Peyer's patch (tissue), 4 donors: Measurements from ENCODE around the gene CD164L2. TPM values are rescaled to one million over a fixed set of nuclear protein-coding genes. Genes with fewer than 3 reads are reported as not detected.

Experiments
- DNase-seq, 3 donors: peaks; one replicate each; pipeline ENCODE4 v3.0.0-alpha.2; 2017 to 2019
- H3K27ac ChIP-seq, 4 donors: fragments of 200-600 bp; sonication (generic); one replicate each; pipeline ENCODE4 v1.5.1; 2016 to 2019
- H3K27me3 ChIP-seq, 2 donors: fragments of 200-600 bp; sonication (generic); one replicate each; pipeline ENCODE4 v1.5.1; 2019
- H3K36me3 ChIP-seq, 3 donors: fragments of 200-600 bp; sonication (generic); one replicate each; pipeline ENCODE4 v1.5.1; 2016 to 2019
- H3K4me1 ChIP-seq, 4 donors: fragments of 200-600 bp; sonication (generic); one replicate each; pipeline ENCODE4 v1.5.1; 2016 to 2019
- H3K4me3 ChIP-seq, 4 donors: fragments of 200-600 bp; sonication (generic); 1 replicate in 3 of 4; 2 replicates in 1 of 4; pipeline ENCODE4 v1.5.1; 2016 to 2019; ENCODE audit warnings: mild to moderate bottlenecking in 1 of 4
- H3K9me3 ChIP-seq, 4 donors: fragments of 200-600 bp; sonication (generic); one replicate each; pipeline ENCODE4 v1.5.1; 2016 to 2019; ENCODE audit warnings: mild to moderate bottlenecking in 1 of 4
- POLR2A ChIP-seq, 2 donors: fragments of 450-650 bp; IDR thresholded peaks; one replicate each; pipeline ENCODE4 v1.5.1; 2017; ENCODE audit warnings: antibody characterized with exemption in 2 of 2, mild to moderate bottlenecking in 2 of 2, moderate library complexity in 2 of 2
- total RNA-seq, 4 donors: library from RNA; depleted of rRNA; stranded (reverse); fragments of >200 nt; gene quantifications; one replicate each; pipeline ENCODE4 v1.1.0, GENCODE V29; 2016
- TF ChIP-seq, protein P1 (sequence below), 6 experiments: fragments of 450-650 bp in 4 of 6; fragments of 200-600 bp in 2 of 6; sonication (generic) in 1 of 6; IDR thresholded peaks; one replicate each; pipeline ENCODE4 v1.5.1; 2017 to 2019; ENCODE audit warnings: antibody characterized with exemption in 6 of 6, mild to moderate bottlenecking in 3 of 6, moderate library complexity in 1 of 6

Gene CD164L2
- total RNA-seq, 4 donors from 2014 or later, result not detected

DNA sequence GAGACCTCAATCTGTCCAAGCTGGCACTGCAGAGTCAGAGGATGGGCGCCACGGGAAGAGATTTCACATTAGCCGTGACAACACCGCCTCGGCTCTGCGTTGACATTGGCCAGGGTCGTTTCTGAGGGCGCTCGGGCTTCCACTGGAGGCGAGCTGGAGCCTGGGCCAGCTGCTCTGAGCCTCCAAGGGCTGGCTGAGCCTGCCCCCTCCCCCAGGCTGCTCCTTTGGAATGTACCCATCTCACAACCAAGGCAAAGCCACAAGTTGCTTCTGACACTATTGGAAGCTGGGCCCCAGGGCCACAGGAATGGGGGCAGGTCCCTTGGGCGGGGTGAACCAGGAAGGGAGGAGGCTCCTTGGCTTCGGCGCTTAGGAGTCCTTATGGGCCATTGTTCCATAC lies 21.9 kb upstream of the CD164L2 start:
- H3K4me1 ChIP-seq, result peaks cover 3 to 30% (median 21%) of the 10 kb centered on the region in 4 donors

DNA sequence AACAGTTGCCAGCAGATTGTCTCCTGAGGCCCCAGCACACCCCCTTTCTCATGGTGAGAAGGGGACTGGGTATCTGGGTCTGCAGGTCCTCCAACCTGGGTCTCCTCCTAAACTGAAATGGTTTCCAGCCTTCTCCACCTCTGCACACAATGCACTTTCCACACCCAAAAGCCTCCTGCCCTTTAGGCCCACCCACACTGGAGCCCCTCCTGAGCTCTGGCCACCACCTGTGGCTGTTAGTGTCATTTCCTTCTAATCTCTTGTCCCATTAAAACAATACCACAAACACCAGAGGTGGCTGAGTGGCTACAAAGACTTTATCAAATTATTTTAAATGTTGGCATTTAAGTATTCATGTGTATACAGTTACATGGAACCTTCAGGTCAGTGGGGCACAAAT lies 20.8 kb upstream of the CD164L2 start:
- peaks cover 3 to 35% (median 21%) of the 10 kb centered on the region in 4 donors for H3K4me1 ChIP-seq
- no peaks in the 10 kb centered on the region for H3K9me3 ChIP-seq
- no peak overlapping the region for H3K4me3 ChIP-seq
- no peak for TF ChIP-seq POLR2A (IDR thresholded peaks at IDR 0.05)
- TF ChIP-seq, protein P1, sequence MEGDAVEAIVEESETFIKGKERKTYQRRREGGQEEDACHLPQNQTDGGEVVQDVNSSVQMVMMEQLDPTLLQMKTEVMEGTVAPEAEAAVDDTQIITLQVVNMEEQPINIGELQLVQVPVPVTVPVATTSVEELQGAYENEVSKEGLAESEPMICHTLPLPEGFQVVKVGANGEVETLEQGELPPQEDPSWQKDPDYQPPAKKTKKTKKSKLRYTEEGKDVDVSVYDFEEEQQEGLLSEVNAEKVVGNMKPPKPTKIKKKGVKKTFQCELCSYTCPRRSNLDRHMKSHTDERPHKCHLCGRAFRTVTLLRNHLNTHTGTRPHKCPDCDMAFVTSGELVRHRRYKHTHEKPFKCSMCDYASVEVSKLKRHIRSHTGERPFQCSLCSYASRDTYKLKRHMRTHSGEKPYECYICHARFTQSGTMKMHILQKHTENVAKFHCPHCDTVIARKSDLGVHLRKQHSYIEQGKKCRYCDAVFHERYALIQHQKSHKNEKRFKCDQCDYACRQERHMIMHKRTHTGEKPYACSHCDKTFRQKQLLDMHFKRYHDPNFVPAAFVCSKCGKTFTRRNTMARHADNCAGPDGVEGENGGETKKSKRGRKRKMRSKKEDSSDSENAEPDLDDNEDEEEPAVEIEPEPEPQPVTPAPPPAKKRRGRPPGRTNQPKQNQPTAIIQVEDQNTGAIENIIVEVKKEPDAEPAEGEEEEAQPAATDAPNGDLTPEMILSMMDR (IDR thresholded peaks at IDR 0.05), result no peak
- DNase-seq, result no peak
- no peaks in the 10 kb centered on the region for H3K27me3 ChIP-seq
- peak overlapping the region; percentile 54 to 86 (median 67) for H3K27ac ChIP-seq
- H3K36me3 ChIP-seq, result peaks cover 0 to 30% (median 0%) of the 10 kb centered on the region in 3 donors

More for the DNA sequence above, 21.9 kb upstream of the CD164L2 start:
- Histone ChIP-seq H3K9me3 (no peaks in the 10 kb centered on the region), H3K27ac (peak overlapping the region in 3 of 4 donors; percentile 20 to 86 (median 61)), H3K36me3 (peaks cover 0 to 42% (median 0%) of the 10 kb centered on the region in 3 donors), H3K27me3 (no peaks in the 10 kb centered on the region), H3K4me3 (no peak overlapping the region)
- peak in 1 of 3 donors; percentile 49 for DNase-seq
- TF ChIP-seq POLR2A (IDR thresholded peaks at IDR 0.05), result no peak
- TF ChIP-seq, protein P1 (IDR thresholded peaks at IDR 0.05), result no peak

DNA sequence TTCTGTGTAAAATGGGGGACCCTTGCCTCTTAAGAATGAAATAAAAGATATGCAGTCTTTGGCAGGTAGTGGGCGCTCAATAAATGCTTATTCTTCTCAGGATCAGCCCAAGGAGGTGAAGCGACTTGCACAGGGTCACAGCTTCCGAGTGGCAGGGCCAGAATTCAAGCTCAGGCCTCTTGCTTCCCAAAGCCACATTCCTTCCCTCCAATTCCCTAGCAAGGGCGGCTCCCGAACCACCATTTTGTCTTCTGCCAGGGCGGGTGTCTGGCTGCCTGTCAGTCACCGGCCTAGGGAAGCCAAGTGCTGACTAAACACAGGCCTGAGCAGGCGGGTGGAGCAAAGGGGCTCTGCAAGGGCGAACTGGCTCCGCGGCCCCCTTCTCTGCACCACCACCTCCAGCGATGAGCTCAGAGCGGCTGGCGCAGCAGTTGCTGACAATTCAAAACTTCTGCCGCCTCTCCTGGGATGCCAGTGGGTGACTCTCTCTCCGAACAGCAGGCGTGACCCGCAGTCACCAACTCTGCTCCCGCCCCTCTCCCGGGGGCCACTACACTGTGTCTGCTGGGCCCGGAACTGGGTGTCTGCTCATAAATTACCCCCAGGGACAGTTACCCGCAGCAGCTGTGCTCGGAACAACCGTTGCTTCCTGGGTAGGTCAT lies 20.1 kb upstream of the CD164L2 start:
- H3K9me3 ChIP-seq, result no peaks in the 10 kb centered on the region
- H3K4me1 ChIP-seq, result peaks cover 3 to 40% (median 21%) of the 10 kb centered on the region in 4 donors
- no peaks in the 10 kb centered on the region for H3K27me3 ChIP-seq
- TF ChIP-seq POLR2A (IDR thresholded peaks at IDR 0.05), result no peak
- TF ChIP-seq, protein P1 (IDR thresholded peaks at IDR 0.05), result peak in 5 of 6 experiments; percentile 23 to 60 (median 31)
- peaks cover 0 to 23% (median 0%) of the 10 kb centered on the region in 3 donors for H3K36me3 ChIP-seq
- DNase-seq, result peak; percentile 65 to 83 (median 81)
- peak overlapping the region; percentile 54 to 86 (median 67) for H3K27ac ChIP-seq
- H3K4me3 ChIP-seq, result peak overlapping the region in 1 of 4 donors; percentile 26

DNA sequence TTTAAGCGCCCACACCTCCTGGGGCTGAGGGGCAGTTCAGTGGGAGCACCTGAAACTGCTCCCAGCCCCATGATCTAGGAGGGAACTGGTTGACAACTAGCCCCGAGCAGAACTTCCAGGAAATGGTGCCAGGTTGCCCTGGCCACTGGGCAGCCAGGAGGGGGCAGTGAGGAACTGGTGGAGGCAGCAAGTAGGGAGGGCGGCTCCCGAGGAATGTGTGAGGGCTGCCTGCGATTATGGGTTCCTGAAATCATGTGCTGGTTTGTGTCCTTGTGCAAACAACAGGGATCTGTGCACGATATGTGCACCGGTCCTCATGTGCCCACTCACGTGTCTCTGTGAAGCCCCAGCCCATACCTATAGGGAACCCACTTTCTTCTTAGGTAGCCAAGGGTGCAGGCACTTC lies 19.2 kb upstream of the CD164L2 start:
- TF ChIP-seq POLR2A (IDR thresholded peaks at IDR 0.05), result no peak
- TF ChIP-seq, protein P1 (IDR thresholded peaks at IDR 0.05), result peak; percentile 29 to 62 (median 54)
- Histone ChIP-seq H3K9me3 (no peaks in the 10 kb centered on the region), H3K4me3 (no peak overlapping the region), H3K27me3 (no peaks in the 10 kb centered on the region), H3K36me3 (peaks cover 0 to 14% (median 0%) of the 10 kb centered on the region in 3 donors), H3K27ac (peak overlapping the region; percentile 54 to 86 (median 67)), H3K4me1 (peaks cover 3 to 40% (median 19%) of the 10 kb centered on the region in 4 donors)
- peak; percentile 63 to 83 (median 65) for DNase-seq

DNA sequence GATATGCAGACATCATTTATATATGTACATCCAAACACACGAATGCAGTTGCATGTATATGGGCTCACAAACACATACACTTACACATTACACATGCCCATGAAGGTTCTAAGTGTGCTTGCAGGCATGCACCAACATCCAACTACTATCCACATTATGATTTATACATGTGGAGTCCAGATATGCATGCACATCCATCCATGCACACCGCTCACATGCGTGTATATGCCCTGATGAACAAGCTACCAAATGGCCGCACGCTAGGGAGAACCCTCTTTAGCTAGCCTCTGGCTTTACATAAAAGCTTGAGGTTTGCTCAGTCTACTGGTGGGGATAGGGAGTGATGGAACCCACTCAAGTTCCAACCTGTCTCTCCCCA lies 17.8 kb upstream of the CD164L2 start:
- H3K9me3 ChIP-seq, result no peaks in the 10 kb centered on the region
- no peak overlapping the region for H3K4me3 ChIP-seq
- H3K27me3 ChIP-seq, result no peaks in the 10 kb centered on the region
- H3K4me1 ChIP-seq, result peaks cover 3 to 37% (median 16%) of the 10 kb centered on the region in 4 donors
- no peak for DNase-seq
- peaks cover 0 to under 1% (median 0%) of the 10 kb centered on the region in 3 donors for H3K36me3 ChIP-seq
- no peak overlapping the region for H3K27ac ChIP-seq
- TF ChIP-seq POLR2A (IDR thresholded peaks at IDR 0.05), result no peak
- TF ChIP-seq, protein P1 (IDR thresholded peaks at IDR 0.05), result no peak
